C4-2B (cell line): ENCODE data around the gene TRIM63.

ENCODE experiments used
- H3K27ac ChIP-seq: fragments of 450-650 bp; 2 replicates; pipeline ENCODE4 v1.5.1; 2017
- ZFX ChIP-seq: fragments of 450-650 bp; IDR thresholded peaks from 2 replicates; pipeline ENCODE4 v1.6.1; 2017
- TF ChIP-seq, protein P1 (sequence below): fragments of 450-650 bp; conservative IDR thresholded peaks from 2 replicates; pipeline ENCODE4 v1.5.1; 2017; ENCODE audit warnings: mild to moderate bottlenecking

Gene TRIM63

GRCh38 chr1:26012864-26013263 lies 54.6 kb downstream of the TRIM63 start:
- peak overlapping the region; percentile 22; the same call in 1 of the 2 replicates for H3K27ac ChIP-seq
- TF ChIP-seq, protein P1, sequence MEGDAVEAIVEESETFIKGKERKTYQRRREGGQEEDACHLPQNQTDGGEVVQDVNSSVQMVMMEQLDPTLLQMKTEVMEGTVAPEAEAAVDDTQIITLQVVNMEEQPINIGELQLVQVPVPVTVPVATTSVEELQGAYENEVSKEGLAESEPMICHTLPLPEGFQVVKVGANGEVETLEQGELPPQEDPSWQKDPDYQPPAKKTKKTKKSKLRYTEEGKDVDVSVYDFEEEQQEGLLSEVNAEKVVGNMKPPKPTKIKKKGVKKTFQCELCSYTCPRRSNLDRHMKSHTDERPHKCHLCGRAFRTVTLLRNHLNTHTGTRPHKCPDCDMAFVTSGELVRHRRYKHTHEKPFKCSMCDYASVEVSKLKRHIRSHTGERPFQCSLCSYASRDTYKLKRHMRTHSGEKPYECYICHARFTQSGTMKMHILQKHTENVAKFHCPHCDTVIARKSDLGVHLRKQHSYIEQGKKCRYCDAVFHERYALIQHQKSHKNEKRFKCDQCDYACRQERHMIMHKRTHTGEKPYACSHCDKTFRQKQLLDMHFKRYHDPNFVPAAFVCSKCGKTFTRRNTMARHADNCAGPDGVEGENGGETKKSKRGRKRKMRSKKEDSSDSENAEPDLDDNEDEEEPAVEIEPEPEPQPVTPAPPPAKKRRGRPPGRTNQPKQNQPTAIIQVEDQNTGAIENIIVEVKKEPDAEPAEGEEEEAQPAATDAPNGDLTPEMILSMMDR: no peak
- TF ChIP-seq ZFX: no peak

GRCh38 chr1:26010825-26011224 lies 56.6 kb downstream of the TRIM63 start:
- no peak overlapping the region for H3K27ac ChIP-seq
- TF ChIP-seq ZFX: no peak
- TF ChIP-seq, protein P1: no peak

GRCh38 chr1:26009796-26010447 lies 57.5 kb downstream of the TRIM63 start:
- TF ChIP-seq, protein P1: no peak; the same call in 1 of the 2 replicates
- TF ChIP-seq ZFX: no peak
- H3K27ac ChIP-seq: no peak overlapping the region

GRCh38 chr1:26006710-26007109 lies 60.7 kb downstream of the TRIM63 start:
- no peak overlapping the region for H3K27ac ChIP-seq
- no peak for TF ChIP-seq ZFX
- TF ChIP-seq, protein P1: no peak

GRCh38 chr1:26005434-26006105 lies 61.9 kb downstream of the TRIM63 start:
- H3K27ac ChIP-seq: no peak overlapping the region
- TF ChIP-seq ZFX: no peak
- TF ChIP-seq, protein P1: no peak

GRCh38 chr1:26003756-26004155 lies 63.7 kb downstream of the TRIM63 start:
- H3K27ac ChIP-seq: no peak overlapping the region
- TF ChIP-seq ZFX: no peak
- TF ChIP-seq, protein P1: no peak

GRCh38 chr1:26003262-26003661 lies 64.2 kb downstream of the TRIM63 start:
- no peak overlapping the region for H3K27ac ChIP-seq
- TF ChIP-seq, protein P1: no peak
- TF ChIP-seq ZFX: no peak
